KMS-11 (cell line): ENCODE measurements around the gene TBPL2.
"Not testable (repeated sequence)": the region's sequence is repeated elsewhere in the genome, so short reads cannot be mapped to it uniquely, and the experiment has no call there.

Source experiments
- H2AFZ ChIP-seq: fragments of 200-600 bp; sonication (generic); 2 replicates; pipeline ENCODE4 v1.6.1; 2016; ENCODE audit warnings: antibody characterized with exemption, mixed run types, low read depth
- H3K27ac ChIP-seq: fragments of 200-600 bp; sonication (generic); 2 replicates; pipeline ENCODE4 v1.6.1; 2016; ENCODE audit warnings: mild to moderate bottlenecking, mixed run types
- H3K27me3 ChIP-seq: fragments of 200-600 bp; sonication (generic); 2 replicates; pipeline ENCODE4 v1.6.1; 2017; ENCODE audit warnings: mild to moderate bottlenecking, low read depth, mixed run types, moderate library complexity; ENCODE audit not compliant: insufficient read depth
- H3K36me3 ChIP-seq: fragments of 200-600 bp; sonication (generic); 2 replicates; pipeline ENCODE4 v1.6.1; 2017; ENCODE audit warnings: mild to moderate bottlenecking, mixed run types; ENCODE audit not compliant: insufficient read depth
- H3K4me1 ChIP-seq: fragments of 200-600 bp; sonication (generic); 2 replicates; pipeline ENCODE4 v1.6.1; 2016; ENCODE audit warnings: mild to moderate bottlenecking, low read depth, mixed run types; ENCODE audit not compliant: poor library complexity, severe bottlenecking
- H3K4me2 ChIP-seq: fragments of 200-600 bp; sonication (generic); 2 replicates; pipeline ENCODE4 v1.7.0; 2016; ENCODE audit warnings: mild to moderate bottlenecking, mixed run types
- H3K4me3 ChIP-seq: fragments of 200-600 bp; sonication (generic); IDR thresholded peaks from 2 replicates; pipeline ENCODE4 v1.6.1; 2017; ENCODE audit warnings: low read depth, low read length, mixed read lengths; ENCODE audit not compliant: insufficient read depth
- H3K79me2 ChIP-seq: fragments of 200-600 bp; sonication (generic); 2 replicates; pipeline ENCODE4 v1.6.1; 2016; ENCODE audit warnings: low read depth, mixed run types; ENCODE audit not compliant: insufficient read depth
- H3K9ac ChIP-seq: fragments of 200-600 bp; sonication (generic); 2 replicates; pipeline ENCODE4 v1.6.1; 2016; ENCODE audit warnings: mild to moderate bottlenecking, mixed run types
- H4K20me1 ChIP-seq: fragments of 200-600 bp; sonication (generic); 2 replicates; pipeline ENCODE4 v1.6.1; 2016; ENCODE audit warnings: mild to moderate bottlenecking, mixed run types; ENCODE audit not compliant: insufficient read depth
- TF ChIP-seq, protein P1 (sequence below): fragments of 200-600 bp; sonication (generic); conservative IDR thresholded peaks from 2 replicates; pipeline ENCODE4 v1.6.1; 2017; ENCODE audit warnings: low read depth, mild to moderate bottlenecking, antibody characterized with exemption, low read length, moderate library complexity, mixed read lengths

TBPL2 gene

DNA sequence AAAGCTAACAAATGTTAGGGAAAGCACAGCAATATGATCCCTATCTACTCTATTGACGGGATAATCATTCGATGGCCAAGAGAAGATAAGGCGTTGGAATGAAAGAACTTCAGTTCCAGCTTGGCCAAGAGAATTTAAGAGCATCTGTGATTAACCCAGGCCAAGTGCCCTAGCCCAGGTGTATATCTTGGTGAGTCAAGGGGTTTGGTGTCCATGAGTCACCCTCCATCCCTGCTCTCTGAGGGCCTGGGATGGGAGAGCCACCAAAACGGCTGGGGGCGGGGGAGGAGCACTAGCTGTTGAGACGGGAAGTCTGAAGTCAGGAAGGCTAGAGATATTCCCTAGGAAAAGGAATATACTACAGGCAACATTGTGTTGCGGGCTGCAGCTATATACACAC, 13.0 kb downstream of the TBPL2 start:
- H3K36me3 ChIP-seq: no peaks in the 10 kb centered on the region
- H3K27ac ChIP-seq: no peak overlapping the region
- no peak overlapping the region for H2AFZ ChIP-seq
- no peak overlapping the region for H3K9ac ChIP-seq
- H3K27me3 ChIP-seq: no peaks in the 10 kb centered on the region
- H4K20me1 ChIP-seq: no peaks in the 10 kb centered on the region
- H3K79me2 ChIP-seq: no peaks in the 10 kb centered on the region
- H3K4me1 ChIP-seq: peaks cover 5% of the 10 kb centered on the region
- TF ChIP-seq, protein P1, sequence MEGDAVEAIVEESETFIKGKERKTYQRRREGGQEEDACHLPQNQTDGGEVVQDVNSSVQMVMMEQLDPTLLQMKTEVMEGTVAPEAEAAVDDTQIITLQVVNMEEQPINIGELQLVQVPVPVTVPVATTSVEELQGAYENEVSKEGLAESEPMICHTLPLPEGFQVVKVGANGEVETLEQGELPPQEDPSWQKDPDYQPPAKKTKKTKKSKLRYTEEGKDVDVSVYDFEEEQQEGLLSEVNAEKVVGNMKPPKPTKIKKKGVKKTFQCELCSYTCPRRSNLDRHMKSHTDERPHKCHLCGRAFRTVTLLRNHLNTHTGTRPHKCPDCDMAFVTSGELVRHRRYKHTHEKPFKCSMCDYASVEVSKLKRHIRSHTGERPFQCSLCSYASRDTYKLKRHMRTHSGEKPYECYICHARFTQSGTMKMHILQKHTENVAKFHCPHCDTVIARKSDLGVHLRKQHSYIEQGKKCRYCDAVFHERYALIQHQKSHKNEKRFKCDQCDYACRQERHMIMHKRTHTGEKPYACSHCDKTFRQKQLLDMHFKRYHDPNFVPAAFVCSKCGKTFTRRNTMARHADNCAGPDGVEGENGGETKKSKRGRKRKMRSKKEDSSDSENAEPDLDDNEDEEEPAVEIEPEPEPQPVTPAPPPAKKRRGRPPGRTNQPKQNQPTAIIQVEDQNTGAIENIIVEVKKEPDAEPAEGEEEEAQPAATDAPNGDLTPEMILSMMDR: no peak
- no peak overlapping the region for H3K4me2 ChIP-seq
- H3K4me3 ChIP-seq: no peak overlapping the region

DNA sequence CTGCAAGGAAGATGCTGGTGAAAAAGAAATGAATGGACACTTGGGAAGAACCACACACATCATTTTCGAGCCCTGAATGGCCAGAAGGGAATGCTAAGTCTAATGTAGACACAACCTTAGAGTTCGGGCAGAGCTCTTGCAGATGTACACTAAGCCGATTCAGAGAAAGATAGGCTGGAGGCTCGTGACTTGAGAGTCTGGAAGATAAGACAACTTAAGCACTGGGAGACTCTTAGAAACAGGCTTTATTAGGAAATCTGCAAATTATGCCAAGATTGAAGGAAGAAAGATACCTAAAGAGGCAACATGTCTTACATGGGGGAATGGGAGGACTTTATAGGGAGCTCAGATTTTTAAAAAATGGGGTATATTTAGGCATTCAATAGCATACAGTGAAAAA, 13.5 kb downstream of the TBPL2 start:
- no peak overlapping the region for H2AFZ ChIP-seq
- H3K27me3 ChIP-seq: no peaks in the 10 kb centered on the region
- no peak overlapping the region for H3K9ac ChIP-seq
- H3K4me1 ChIP-seq: peaks cover 5% of the 10 kb centered on the region
- H3K27ac ChIP-seq: no peak overlapping the region
- no peaks in the 10 kb centered on the region for H3K36me3 ChIP-seq
- H3K4me2 ChIP-seq: no peak overlapping the region
- no peaks in the 10 kb centered on the region for H4K20me1 ChIP-seq
- TF ChIP-seq, protein P1: no peak
- H3K4me3 ChIP-seq: no peak overlapping the region
- H3K79me2 ChIP-seq: no peaks in the 10 kb centered on the region

DNA sequence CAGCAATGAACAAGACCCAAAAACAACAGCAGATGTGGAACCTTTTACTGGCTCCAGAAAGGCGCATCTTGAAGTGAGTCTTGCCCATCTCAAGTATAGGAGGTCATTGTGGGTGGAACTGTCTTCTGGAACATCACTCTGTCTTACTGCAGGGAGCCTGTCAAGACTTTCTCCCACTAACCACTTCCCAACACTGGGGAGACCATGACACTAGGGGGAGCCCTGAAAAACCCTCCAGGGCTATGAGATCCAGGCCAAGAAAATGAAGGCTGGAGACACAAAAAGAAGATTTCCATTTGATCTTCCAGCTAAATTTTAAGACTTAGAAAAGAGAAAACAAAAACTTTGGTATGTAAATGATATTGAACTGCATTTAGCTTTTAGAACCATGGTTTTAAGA, 15.3 kb downstream of the TBPL2 start:
- Histone ChIP-seq H3K4me2 (no peak overlapping the region), H4K20me1 (no peaks in the 10 kb centered on the region), H2AFZ (no peak overlapping the region), H3K27me3 (no peaks in the 10 kb centered on the region), H3K27ac (no peak overlapping the region), H3K4me3 (no peak overlapping the region), H3K4me1 (peaks cover 5% of the 10 kb centered on the region), H3K36me3 (no peaks in the 10 kb centered on the region), H3K79me2 (no peaks in the 10 kb centered on the region), H3K9ac (no peak overlapping the region)
- TF ChIP-seq, protein P1: no peak

DNA sequence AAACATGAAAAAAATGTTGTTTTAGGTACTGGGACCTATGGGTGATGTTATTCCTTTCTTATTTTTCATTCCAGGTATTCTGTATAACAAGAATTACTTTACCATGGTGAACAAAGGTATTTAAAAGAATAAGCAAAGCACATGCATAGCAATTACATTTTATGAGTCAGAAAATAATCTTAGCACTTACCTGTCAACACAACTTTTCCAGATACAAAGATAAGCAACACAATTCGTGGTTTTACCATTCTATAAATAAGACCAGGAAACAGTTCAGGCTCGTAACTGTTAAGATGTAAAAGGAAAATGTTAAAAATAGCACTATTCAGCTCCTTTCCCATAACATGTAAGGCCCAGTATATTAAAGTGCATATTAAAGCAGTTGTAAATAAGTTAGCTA, 16.4 kb downstream of the TBPL2 start:
- Histone ChIP-seq H3K27ac (no peak overlapping the region), H2AFZ (no peak overlapping the region), H3K27me3 (no peaks in the 10 kb centered on the region), H3K36me3 (no peaks in the 10 kb centered on the region), H3K79me2 (no peaks in the 10 kb centered on the region), H3K4me1 (no peaks in the 10 kb centered on the region), H3K9ac (no peak overlapping the region), H3K4me2 (no peak overlapping the region), H3K4me3 (no peak overlapping the region), H4K20me1 (no peaks in the 10 kb centered on the region)
- TF ChIP-seq, protein P1: no peak

DNA sequence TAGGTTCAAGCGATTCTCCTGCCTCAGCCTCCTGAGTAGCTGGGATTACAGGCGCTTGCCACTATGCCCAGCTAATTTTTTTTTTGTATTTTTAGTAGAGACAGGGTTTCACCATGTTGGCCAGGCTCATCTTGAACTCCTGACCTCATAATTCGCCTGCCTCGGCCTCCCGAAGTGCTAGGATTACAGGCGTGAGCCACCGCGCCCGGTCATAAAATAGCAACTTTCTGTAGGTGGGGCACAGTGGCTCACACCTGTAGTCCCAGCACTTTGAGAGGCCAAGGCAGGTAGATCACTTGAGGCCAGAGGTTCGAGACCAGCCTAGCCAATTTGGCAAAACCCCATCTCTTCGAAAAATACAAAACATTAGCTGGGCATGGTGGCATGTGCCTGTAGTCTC, 18.1 kb downstream of the TBPL2 start:
- not testable (repeated sequence) for H3K4me2 ChIP-seq, H3K4me3 ChIP-seq, H2AFZ ChIP-seq, H4K20me1 ChIP-seq, H3K27ac ChIP-seq, H3K27me3 ChIP-seq, H3K4me1 ChIP-seq, H3K79me2 ChIP-seq, H3K36me3 ChIP-seq, H3K9ac ChIP-seq
